HG02571 (cell line): ENCODE results near the gene RAD23B.
"Not testable (repeated sequence)": the region's sequence is repeated elsewhere in the genome, so short reads cannot be mapped to it uniquely, and the experiment has no call there.

Source experiments
- ATAC-seq: cut with Tn5 transposase; IDR thresholded peaks from one replicate; pipeline ENCODE4 v1.9.1; 2021; ENCODE audit warnings: mild to moderate bottlenecking, moderate library complexity; ENCODE audit not compliant: unreplicated experiment

RAD23B gene

GRCh38 chr9:107288701-107289100, 5.6 kb downstream of the RAD23B start:
- ATAC-seq, result no peak

- ATAC-seq, result no peak
These were observed 7.5 kb downstream of the RAD23B start for GRCh38 chr9:107290619-107291018.

- no peak for ATAC-seq
These were observed 9.9 kb downstream of the RAD23B start for GRCh38 chr9:107292821-107293542.

GRCh38 chr9:107293543-107294085, 10.5 kb downstream of the RAD23B start:
- ATAC-seq, result no peak

GRCh38 chr9:107294756-107295155, 11.7 kb downstream of the RAD23B start:
- no peak for ATAC-seq

GRCh38 chr9:107295995-107296394, 12.9 kb downstream of the RAD23B start:
- no peak for ATAC-seq

- not testable (repeated sequence) for ATAC-seq
These were observed 13.5 kb downstream of the RAD23B start for GRCh38 chr9:107296592-107296991.

- no peak for ATAC-seq
These were observed 16.4 kb downstream of the RAD23B start for GRCh38 chr9:107299437-107299836.

- ATAC-seq, result no peak
These were observed 23.2 kb downstream of the RAD23B start for GRCh38 chr9:107306308-107306707.

GRCh38 chr9:107307331-107307730, 24.3 kb downstream of the RAD23B start:
- no peak for ATAC-seq

- ATAC-seq, result no peak
These were observed 25.4 kb downstream of the RAD23B start for GRCh38 chr9:107308461-107308860.

GRCh38 chr9:107309271-107309670, 26.2 kb downstream of the RAD23B start:
- ATAC-seq, result no peak

- ATAC-seq, result no peak
These were observed 29.4 kb downstream of the RAD23B start for GRCh38 chr9:107312376-107313050.

GRCh38 chr9:107313555-107314096, 30.5 kb downstream of the RAD23B start:
- ATAC-seq, result no peak

GRCh38 chr9:107314763-107315162, 31.7 kb downstream of the RAD23B start:
- no peak for ATAC-seq

- ATAC-seq, result no peak
These were observed 33.9 kb downstream of the RAD23B start for GRCh38 chr9:107316795-107317661.

- ATAC-seq, result no peak
These were observed 39.6 kb downstream of the RAD23B start for GRCh38 chr9:107322643-107323042.

- ATAC-seq, result no peak
These were observed 40.9 kb downstream of the RAD23B start for GRCh38 chr9:107323836-107324585.

GRCh38 chr9:107325842-107326241, 42.8 kb downstream of the RAD23B start:
- no peak for ATAC-seq

GRCh38 chr9:107328510-107328909, 45.4 kb downstream of the RAD23B start:
- ATAC-seq, result no peak
